ENCODE data around the gene HOOK2.

- TF ChIP-seq CTCF (tag by site-specific recombination; IDR thresholded peaks at IDR 0.05): no peak
- no peak for TF ChIP-seq ZBTB48 (tag by site-specific recombination; IDR thresholded peaks at IDR 0.05)
- no peak for TF ChIP-seq ZNF121 (tag by site-specific recombination; IDR thresholded peaks at IDR 0.05)
Measured at GRCh38 chr19:12772323-12772722, 3.0 kb downstream of the HOOK2 start.

All from HEK293 (cell line).